ENCODE results near the gene CD164L2. TPM values are rescaled to one million over a fixed set of nuclear protein-coding genes. Genes with fewer than 3 reads are reported as not detected.

CD164L2 gene
- total and polyA plus RNA-seq, 2 donors from 2014 or later = 0.63 to 1.1 TPM

- peaks cover 4 to 13% (median 12%) of the 10 kb centered on the region in 3 donors for H3K4me1 ChIP-seq (ENCODE audit: control insufficient read depth in 2 of 3, insufficient read depth in 2 of 3, low read depth in 1 of 3, low read length in 3 of 3)
- H3K9ac ChIP-seq (ENCODE audit: low read length in 3 of 3) = no peak overlapping the region
- peak overlapping the region in 1 of 2 donors; percentile 29 for H3K27ac ChIP-seq (ENCODE audit: low read depth in 2 of 2, low read length in 2 of 2)
- H3K27me3 ChIP-seq (ENCODE audit: control insufficient read depth, insufficient read depth, low read length) = no peaks in the 10 kb centered on the region
- intact Hi-C loops (cut with DNase I) = loop anchor here (10.0 kb wide), 1 partner anchor 197 kb away; no protein-coding TSS in a partner anchor
- H3K4me3 ChIP-seq (ENCODE audit: low read length in 3 of 3) = no peak overlapping the region
- TF ChIP-seq CTCF (IDR thresholded peaks at IDR 0.05; ENCODE audit: borderline replicate concordance, extremely low read depth, insufficient read depth) = no peak
- FAIRE-seq = no peak
- H3K9me3 ChIP-seq (ENCODE audit: control insufficient read depth in 2 of 3, insufficient read depth in 1 of 3, low read length in 3 of 3) = no peaks in the 10 kb centered on the region
- H3K36me3 ChIP-seq (ENCODE audit: control insufficient read depth in 2 of 3, insufficient read depth in 3 of 3, low read length in 3 of 3) = peaks cover 15 to 41% (median 38%) of the 10 kb centered on the region in 3 donors
- no peak for DNase-seq
Measured at GRCh38 chr1:27417713-27418112, 34.6 kb upstream of the CD164L2 start.

GRCh38 chr1:27416387-27417111 is 33.4 kb upstream of the CD164L2 start:
- peak in 2 of 5 donors; percentile 50 to 64 for DNase-seq

GRCh38 chr1:27414091-27414490 is 31.0 kb upstream of the CD164L2 start:
- intact Hi-C loops (cut with DNase I) = loop anchor here (10.0 kb wide), 1 partner anchor 201 kb away; no protein-coding TSS in a partner anchor
- TF ChIP-seq CTCF (IDR thresholded peaks at IDR 0.05; ENCODE audit: borderline replicate concordance, extremely low read depth, insufficient read depth) = no peak
- Histone ChIP-seq H3K27ac (ENCODE audit: low read depth in 2 of 2, low read length in 2 of 2) (no peak overlapping the region), H3K27me3 (ENCODE audit: control insufficient read depth, insufficient read depth, low read length) (no peaks in the 10 kb centered on the region), H3K4me1 (ENCODE audit: control insufficient read depth in 2 of 3, insufficient read depth in 2 of 3, low read depth in 1 of 3, low read length in 3 of 3) (peaks cover 3 to 13% (median 12%) of the 10 kb centered on the region in 3 donors), H3K36me3 (ENCODE audit: control insufficient read depth in 2 of 3, insufficient read depth in 3 of 3, low read length in 3 of 3) (peaks cover 22 to 66% (median 59%) of the 10 kb centered on the region in 3 donors), H3K9ac (ENCODE audit: low read length in 3 of 3) (no peak overlapping the region), H3K9me3 (ENCODE audit: control insufficient read depth in 2 of 3, insufficient read depth in 1 of 3, low read length in 3 of 3) (no peaks in the 10 kb centered on the region), H3K4me3 (ENCODE audit: low read length in 3 of 3) (no peak overlapping the region)
- FAIRE-seq = no peak
- DNase-seq = no peak

More at GRCh38 chr1:27416387-27417111, 33.4 kb upstream of the CD164L2 start:
- FAIRE-seq = no peak
- Histone ChIP-seq H3K4me1 (ENCODE audit: control insufficient read depth in 2 of 3, insufficient read depth in 2 of 3, low read depth in 1 of 3, low read length in 3 of 3) (peaks cover 4 to 13% (median 12%) of the 10 kb centered on the region in 3 donors), H3K27me3 (ENCODE audit: control insufficient read depth, insufficient read depth, low read length) (no peaks in the 10 kb centered on the region), H3K4me3 (ENCODE audit: low read length in 3 of 3) (no peak overlapping the region), H3K27ac (ENCODE audit: low read depth in 2 of 2, low read length in 2 of 2) (no peak overlapping the region), H3K36me3 (ENCODE audit: control insufficient read depth in 2 of 3, insufficient read depth in 3 of 3, low read length in 3 of 3) (peaks cover 22 to 51% (median 46%) of the 10 kb centered on the region in 3 donors), H3K9ac (ENCODE audit: low read length in 3 of 3) (no peak overlapping the region), H3K9me3 (ENCODE audit: control insufficient read depth in 2 of 3, insufficient read depth in 1 of 3, low read length in 3 of 3) (no peaks in the 10 kb centered on the region)
- TF ChIP-seq CTCF (IDR thresholded peaks at IDR 0.05; ENCODE audit: borderline replicate concordance, extremely low read depth, insufficient read depth) = peak; percentile 54
- intact Hi-C loops (cut with DNase I) = loop anchor here (10.0 kb wide), 1 partner anchor 198 kb away; no protein-coding TSS in a partner anchor
